Nephron (organoid): ENCODE measurements around the gene NOC4L.

ENCODE experiments used
- H3K27ac Mint-ChIP-seq, 3 experiments: 2 replicates each; pipeline ENCODE4 v1.8.0; 2020; ENCODE audit warnings: mixed read lengths in 3 of 3, mild to moderate bottlenecking in 2 of 3, moderate library complexity in 1 of 3
- H3K27me3 Mint-ChIP-seq: 2 replicates; pipeline ENCODE4 v1.8.0; 2021; ENCODE audit warnings: low read depth, mild to moderate bottlenecking, moderate library complexity, mixed read lengths
- H3K36me3 Mint-ChIP-seq: 2 replicates; pipeline ENCODE4 v1.8.0; 2020; ENCODE audit warnings: low read depth, mixed read lengths
- H3K4me1 Mint-ChIP-seq: 2 replicates; pipeline ENCODE4 v1.8.0; 2020; ENCODE audit warnings: mixed read lengths
- H3K4me3 Mint-ChIP-seq, 3 experiments: 2 replicates each; pipeline ENCODE4 v1.8.0; 2020; ENCODE audit warnings: mild to moderate bottlenecking in 3 of 3, mixed read lengths in 3 of 3, moderate library complexity in 2 of 3
- H3K9me3 Mint-ChIP-seq: 2 replicates; pipeline ENCODE4 v1.8.0; 2020; ENCODE audit warnings: mixed read lengths
- CTCF ChIP-seq, 3 experiments: fragments of 200-600 bp; sonication (generic); IDR thresholded peaks; one replicate each; pipeline ENCODE4 v1.5.0; 2021; ENCODE audit warnings: antibody characterized with exemption in 3 of 3; ENCODE audit not compliant: unreplicated experiment in 3 of 3

The NOC4L gene

GRCh38 chr12:132143336-132144071 is 753 bp upstream of the NOC4L start:
- Mint-ChIP-seq H3K4me3 (peak overlapping the region; percentile 78 to 84 (median 79)), H3K4me1 (peaks cover 10% of the 10 kb centered on the region), H3K9me3 (no peaks in the 10 kb centered on the region), H3K27ac (no peak overlapping the region), H3K27me3 (no peaks in the 10 kb centered on the region), H3K36me3 (peaks cover 25% of the 10 kb centered on the region)
- no peak for TF ChIP-seq CTCF (IDR thresholded peaks at IDR 0.05; ENCODE audit: unreplicated experiment in 3 of 3)

GRCh38 chr12:132144810-132145168 is 532 bp downstream of the NOC4L start:
- Mint-ChIP-seq H3K36me3 (peaks cover 20% of the 10 kb centered on the region), H3K27me3 (no peaks in the 10 kb centered on the region), H3K9me3 (no peaks in the 10 kb centered on the region), H3K4me3 (peak overlapping the region; percentile 88 to 93 (median 93)), H3K27ac (peak overlapping the region in 1 of 3 experiments; percentile 39), H3K4me1 (peaks cover 10% of the 10 kb centered on the region)
- no peak for TF ChIP-seq CTCF (IDR thresholded peaks at IDR 0.05; ENCODE audit: unreplicated experiment in 3 of 3)

- TF ChIP-seq CTCF (IDR thresholded peaks at IDR 0.05; ENCODE audit: unreplicated experiment in 3 of 3) = no peak
- H3K27ac Mint-ChIP-seq = no peak overlapping the region
- peaks cover 10% of the 10 kb centered on the region for H3K4me1 Mint-ChIP-seq
- H3K27me3 Mint-ChIP-seq = no peaks in the 10 kb centered on the region
- peak overlapping the region; percentile 88 to 93 (median 93) for H3K4me3 Mint-ChIP-seq
- H3K9me3 Mint-ChIP-seq = no peaks in the 10 kb centered on the region
- peaks cover 18% of the 10 kb centered on the region for H3K36me3 Mint-ChIP-seq
Measured at GRCh38 chr12:132145334-132145733, 1.1 kb downstream of the NOC4L start.

- Mint-ChIP-seq H3K9me3 (no peaks in the 10 kb centered on the region), H3K4me3 (peak overlapping the region; percentile 88 to 93 (median 93)), H3K27me3 (no peaks in the 10 kb centered on the region), H3K4me1 (peaks cover 10% of the 10 kb centered on the region), H3K36me3 (peaks cover 15% of the 10 kb centered on the region), H3K27ac (no peak overlapping the region)
- no peak for TF ChIP-seq CTCF (IDR thresholded peaks at IDR 0.05; ENCODE audit: unreplicated experiment in 3 of 3)
Measured at GRCh38 chr12:132146098-132146497, 1.8 kb downstream of the NOC4L start.

- peak overlapping the region; percentile 88 to 93 (median 93) for H3K4me3 Mint-ChIP-seq
- H3K4me1 Mint-ChIP-seq = peaks cover 10% of the 10 kb centered on the region
- H3K27ac Mint-ChIP-seq = no peak overlapping the region
- no peaks in the 10 kb centered on the region for H3K9me3 Mint-ChIP-seq
- no peaks in the 10 kb centered on the region for H3K27me3 Mint-ChIP-seq
- no peak for TF ChIP-seq CTCF (IDR thresholded peaks at IDR 0.05; ENCODE audit: unreplicated experiment in 3 of 3)
- peaks cover 14% of the 10 kb centered on the region for H3K36me3 Mint-ChIP-seq
Measured at GRCh38 chr12:132146772-132147422, 2.6 kb downstream of the NOC4L start.
